GM04503 (cell line): Measurements from ENCODE around the gene CTPS2.
A peak's percentile ranks its signal among the peaks of the same experiment; 100 is the strongest.
"Not testable (repeated sequence)": the region's sequence is repeated elsewhere in the genome, so short reads cannot be mapped to it uniquely, and the experiment has no call there.

Experiments
- DNase-seq: peaks from one replicate; pipeline ENCODE4 v3.0.0-alpha.2; 2012; ENCODE audit warnings: low read depth

The CTPS2 gene

GRCh38 chrX:16653424-16653823 is 59.0 kb downstream of the CTPS2 start:
- DNase-seq = no peak

GRCh38 chrX:16651391-16652024 is 61.0 kb downstream of the CTPS2 start:
- no peak for DNase-seq

GRCh38 chrX:16649858-16650257 is 62.6 kb downstream of the CTPS2 start, which contains the start of gene S100G:
Gene S100G, plus strand, starts transcription at chrX:16650158. Its CDS starts 849 bp downstream, at chrX:16651007.
- no peak for DNase-seq

GRCh38 chrX:16646366-16647138 is 65.9 kb downstream of the CTPS2 start:
- no peak for DNase-seq

- peak; percentile 57 for DNase-seq
Measured at GRCh38 chrX:16643176-16643575, 69.3 kb downstream of the CTPS2 start.

- no peak for DNase-seq
Measured at GRCh38 chrX:16640823-16641222, 71.6 kb downstream of the CTPS2 start.

- no peak for DNase-seq
Measured at GRCh38 chrX:16639966-16640365, 72.5 kb downstream of the CTPS2 start.

- no peak for DNase-seq
Measured at GRCh38 chrX:16638533-16638932, 73.9 kb downstream of the CTPS2 start.

- DNase-seq = no peak
Measured at GRCh38 chrX:16635596-16635995, 76.9 kb downstream of the CTPS2 start.

- DNase-seq = no peak
Measured at GRCh38 chrX:16635040-16635439, 77.4 kb downstream of the CTPS2 start.

- DNase-seq = no peak
Measured at GRCh38 chrX:16633754-16634153, 78.7 kb downstream of the CTPS2 start.

- no peak for DNase-seq
Measured at GRCh38 chrX:16629909-16630308, 82.6 kb downstream of the CTPS2 start.

- DNase-seq = no peak
Measured at GRCh38 chrX:16628946-16629595, 83.4 kb downstream of the CTPS2 start.

- not testable (repeated sequence) for DNase-seq
Measured at GRCh38 chrX:16628511-16628910, 84.0 kb downstream of the CTPS2 start.

GRCh38 chrX:16619024-16619423 is 93.4 kb downstream of the CTPS2 start:
- no peak for DNase-seq

GRCh38 chrX:16618422-16618821 is 94.0 kb downstream of the CTPS2 start:
- no peak for DNase-seq

GRCh38 chrX:16617382-16617781 is 95.1 kb downstream of the CTPS2 start:
- DNase-seq = no peak

- no peak for DNase-seq
Measured at GRCh38 chrX:16612257-16612897, 100.1 kb downstream of the CTPS2 start.

- DNase-seq = not testable (repeated sequence)
Measured at GRCh38 chrX:16610654-16611053, 101.8 kb downstream of the CTPS2 start.

GRCh38 chrX:16610121-16610621 is 102.3 kb downstream of the CTPS2 start:
- DNase-seq = peak; percentile 66

GRCh38 chrX:16606142-16606720 is 106.2 kb downstream of the CTPS2 start:
- no peak for DNase-seq

- DNase-seq = no peak
Measured at GRCh38 chrX:16604337-16604736, 108.1 kb downstream of the CTPS2 start.
